ENCODE data around the gene TRIM2.

Gene TRIM2

GRCh38 chr4:153275380-153276276, 71.4 kb downstream of the TRIM2 start:
- no peak for DNase-seq (ENCODE audit: low read depth in 2 of 2)

- DNase-seq (ENCODE audit: low read depth in 2 of 2) = no peak
These were observed 72.7 kb downstream of the TRIM2 start for GRCh38 chr4:153276971-153277370.

- DNase-seq (ENCODE audit: low read depth in 2 of 2) = no peak
These were observed 77.2 kb downstream of the TRIM2 start for GRCh38 chr4:153281476-153281875.

GRCh38 chr4:153282023-153282422, 77.8 kb downstream of the TRIM2 start:
- DNase-seq (ENCODE audit: low read depth in 2 of 2) = no peak

- DNase-seq (ENCODE audit: low read depth in 2 of 2) = no peak
These were observed 79.0 kb downstream of the TRIM2 start for GRCh38 chr4:153283260-153283659.

GRCh38 chr4:153290134-153290533, 85.9 kb downstream of the TRIM2 start:
- DNase-seq (ENCODE audit: low read depth in 2 of 2) = no peak

- no peak for DNase-seq (ENCODE audit: low read depth in 2 of 2)
These were observed 87.3 kb downstream of the TRIM2 start for GRCh38 chr4:153291562-153291961.

- no peak for DNase-seq (ENCODE audit: low read depth in 2 of 2)
These were observed 88.9 kb downstream of the TRIM2 start for GRCh38 chr4:153292897-153293741.

- DNase-seq (ENCODE audit: low read depth in 2 of 2) = no peak
These were observed 89.5 kb downstream of the TRIM2 start for GRCh38 chr4:153293742-153294057.

- no peak for DNase-seq (ENCODE audit: low read depth in 2 of 2)
These were observed 90.4 kb downstream of the TRIM2 start for GRCh38 chr4:153294631-153295030.

GRCh38 chr4:153295131-153295755, 91.0 kb downstream of the TRIM2 start:
- no peak for DNase-seq (ENCODE audit: low read depth in 2 of 2)

- DNase-seq (ENCODE audit: low read depth in 2 of 2) = no peak
These were observed 92.0 kb downstream of the TRIM2 start for GRCh38 chr4:153296040-153296823.

GRCh38 chr4:153297116-153297515, 92.9 kb downstream of the TRIM2 start:
- DNase-seq (ENCODE audit: low read depth in 2 of 2) = no peak

- no peak for DNase-seq (ENCODE audit: low read depth in 2 of 2)
These were observed 106.5 kb downstream of the TRIM2 start for GRCh38 chr4:153310793-153311192.

- no peak for DNase-seq (ENCODE audit: low read depth in 2 of 2)
These were observed 110.7 kb downstream of the TRIM2 start for GRCh38 chr4:153314915-153315314.

- no peak for DNase-seq (ENCODE audit: low read depth in 2 of 2)
These were observed 114.6 kb downstream of the TRIM2 start for GRCh38 chr4:153318696-153319320.

GRCh38 chr4:153322791-153323190, 118.5 kb downstream of the TRIM2 start:
- no peak for DNase-seq (ENCODE audit: low read depth in 2 of 2)

- DNase-seq (ENCODE audit: low read depth in 2 of 2) = no peak
These were observed 119.8 kb downstream of the TRIM2 start for GRCh38 chr4:153324046-153324445.

- DNase-seq (ENCODE audit: low read depth in 2 of 2) = no peak
These were observed 121.3 kb downstream of the TRIM2 start for GRCh38 chr4:153325558-153325957.

GRCh38 chr4:153326513-153326912, 122.3 kb downstream of the TRIM2 start:
- no peak for DNase-seq (ENCODE audit: low read depth in 2 of 2)

- no peak for DNase-seq (ENCODE audit: low read depth in 2 of 2)
These were observed 123.0 kb downstream of the TRIM2 start for GRCh38 chr4:153327247-153327646.

Measured in stimulated activated CD8-positive, alpha-beta memory T cell treated with anti-CD3 and anti-CD28 coated beads, Interleukin-15, amount 100 ng/mL, for 4 hours (primary cell).